Spleen (tissue), 11 donors: ENCODE data around the gene KXD1. TPM values are rescaled to one million over a fixed set of nuclear protein-coding genes. Genes with fewer than 3 reads are reported as not detected.
A peak's percentile ranks its signal among the peaks of the same experiment; 100 is the strongest.
"Not testable (repeated sequence)": the region's sequence is repeated elsewhere in the genome, so short reads cannot be mapped to it uniquely, and the experiment has no call there.

Experiments
- DNase-seq: peaks from one replicate; pipeline ENCODE4 v3.0.0-alpha.2; 2020
- H3K27ac ChIP-seq, 8 donors: fragments of 200-600 bp; sonication (generic) in 7 of 8; 1 replicate in 4 of 8; 2 replicates in 4 of 8; pipeline versions ENCODE4 v1.5.0 to v1.8.0; 2016 to 2021; ENCODE audit warnings: inconsistent platforms in 4 of 8, mild to moderate bottlenecking in 4 of 8, moderate library complexity in 1 of 8
- H3K27me3 ChIP-seq, 7 donors: fragments of 200-600 bp; sonication (generic) in 6 of 7; replicated peaks in 1 of 7; 1 replicate in 4 of 7; 2 replicates in 3 of 7; pipeline versions ENCODE4 v1.5.0 to v1.8.0; 2016 to 2021; ENCODE audit warnings: inconsistent platforms in 3 of 7, mild to moderate bottlenecking in 1 of 7
- H3K36me3 ChIP-seq, 6 donors: fragments of 200-600 bp; sonication (generic) in 5 of 6; 1 replicate in 4 of 6; 2 replicates in 2 of 6; pipeline versions ENCODE4 v1.5.0 to v1.8.0; 2016 to 2021; ENCODE audit warnings: inconsistent platforms in 2 of 6
- H3K4me1 ChIP-seq, 6 donors: fragments of 200-600 bp; sonication (generic) in 5 of 6; 1 replicate in 3 of 6; 2 replicates in 3 of 6; pipeline versions ENCODE4 v1.5.0 to v1.8.0; 2016 to 2021; ENCODE audit warnings: inconsistent platforms in 3 of 6
- H3K4me3 ChIP-seq, 8 donors: fragments of 200-600 bp; sonication (generic) in 7 of 8; 1 replicate in 4 of 8; 2 replicates in 4 of 8; pipeline versions ENCODE4 v1.5.0 to v1.8.0; 2016 to 2021; ENCODE audit warnings: inconsistent platforms in 4 of 8, mild to moderate bottlenecking in 4 of 8, moderate library complexity in 2 of 8
- H3K9me3 ChIP-seq, 8 donors: fragments of 200-600 bp; sonication (generic) in 7 of 8; 1 replicate in 4 of 8; 2 replicates in 4 of 8; pipeline versions ENCODE4 v1.5.0 to v1.8.0; 2016 to 2021; ENCODE audit warnings: inconsistent platforms in 4 of 8
- POLR2A ChIP-seq, 3 donors: fragments of 450-650 bp; IDR thresholded peaks; one replicate each; pipeline ENCODE4 v1.5.1; 2017; ENCODE audit warnings: antibody characterized with exemption in 3 of 3, mild to moderate bottlenecking in 1 of 3
- POLR2AphosphoS5 ChIP-seq, 3 donors: sonication (generic); formaldehyde crosslinking; IDR thresholded peaks; one replicate each; pipeline ENCODE4 v1.5.1; 2017; ENCODE audit warnings: antibody characterized with exemption in 3 of 3
- WGBS, 5 donors: extraction: QIAGEN DNeasy Blood & Tissue Kit in 3 of 5; methylation state at CpG; one replicate each; pipeline versions ENCODE4 v1.1.5 to v1.1.7; 2013 to 2018; 5-methylcytosine and 5-hydroxymethylcytosine counted together
- intact Hi-C: fragments of 100-400 bp; cut with DNase I; formaldehyde crosslinking; loops from one replicate; pipeline ENCODE4 v1.15.0; 2023; ENCODE audit warnings: low total_unique reads
- polyA plus RNA-seq, 3 donors: library from polyadenylated mRNA; stranded (reverse); fragments of 200-250 nt; gene quantifications; one replicate each; pipeline ENCODE4 v1.2.1, GENCODE V29; 2013
- total RNA-seq, 7 donors: library from RNA; depleted of rRNA in 3 of 7; stranded (reverse); fragments of >200 nt in 3 of 7; fragmentation: NEBNext Ultra II Directional in 4 of 7; extraction: Animal tissue kit (Norgen Biotek cat#: 25700) in 4 of 7; gene quantifications; one replicate each; pipeline versions ENCODE4 v1.1.0 to v1.2.1, GENCODE V29; 2016 to 2021
- TF ChIP-seq, protein P1 (sequence below), 11 experiments: fragments of 200-600 bp in 7 of 11; fragments of 450-650 bp in 4 of 11; sonication (generic) in 4 of 11; IDR thresholded peaks in 8 of 11; conservative IDR thresholded peaks in 3 of 11; 1 replicate in 7 of 11; 2 replicates in 4 of 11; pipeline versions ENCODE4 v1.4.0 to v1.8.0; 2016 to 2021; ENCODE audit warnings: antibody characterized with exemption in 11 of 11, inconsistent platforms in 4 of 11, mild to moderate bottlenecking in 1 of 11
- donor health status: healthy with polysubstance abuse.
- donor health status: DM: no; HTN: no; CAD: no; lungs with moderate emphysema.
- donor health status: DM: no; HTN: no; CAD: no.
- donor health status: Bipolar disorder and iron deficiency.
- donor health status: healthy.
- donor health status: DM: no; HTN: no; CAD: no.
- donor health status: DM: yes; HTN: yes; CAD: no.

Gene KXD1
- total and polyA plus RNA-seq, 10 donors, result 63.9 to 90.9 (median 74.8) TPM

DNA sequence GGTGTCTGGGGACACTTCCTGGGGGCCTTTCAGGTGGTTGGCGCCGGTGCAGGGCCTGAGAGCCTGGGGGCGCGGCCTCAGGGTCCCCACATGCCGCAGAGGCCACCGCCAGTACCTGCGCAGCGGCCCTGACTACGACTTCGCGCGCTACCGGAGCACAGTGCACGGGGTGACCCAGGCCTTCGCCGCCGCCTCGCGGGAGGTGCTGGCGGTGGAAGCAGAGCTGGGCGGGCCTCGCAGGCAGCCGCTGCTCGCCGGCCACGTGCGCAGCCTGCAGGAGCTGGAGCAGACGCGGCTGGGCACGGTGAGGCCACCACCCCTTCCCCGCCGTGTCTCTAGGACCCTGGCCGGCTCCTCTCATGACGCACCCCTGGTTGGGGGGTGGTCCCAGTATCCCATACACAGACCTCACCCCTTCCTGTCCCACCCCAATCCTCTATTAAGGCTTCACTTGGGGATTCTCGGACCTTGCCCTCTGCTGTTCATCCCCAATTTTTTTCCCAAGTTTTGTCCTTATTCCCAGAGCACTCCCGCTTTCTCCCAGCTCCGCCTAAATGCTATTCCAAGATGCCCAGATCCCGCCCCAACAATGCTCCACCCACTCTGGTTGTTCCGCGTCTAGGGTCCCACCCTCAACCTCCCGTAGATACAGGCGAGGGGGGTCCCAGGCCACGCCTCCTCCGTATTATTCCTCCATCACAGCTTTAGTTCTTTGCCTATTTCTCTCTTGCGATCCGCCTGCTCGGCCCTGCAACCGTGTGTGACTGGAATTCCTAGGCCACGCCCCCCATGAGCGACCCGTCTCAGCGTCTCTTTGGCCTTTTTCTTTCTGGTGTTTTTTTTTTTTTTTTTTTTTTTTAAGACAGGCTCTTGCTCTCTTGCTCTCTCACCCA is 32.0 kb downstream of the KXD1 start:
- WGBS, 5 donors, result 14 to 29% (median 18%) methylated on average over 39 to 52 of the region's 52 CpGs
- peaks cover 0 to 23% (median 13%) of the 10 kb centered on the region in 6 donors for H3K36me3 ChIP-seq
- H3K27ac ChIP-seq, result peak overlapping the region; percentile 89 to 96 (median 92)
- H3K4me3 ChIP-seq, result peak overlapping the region; percentile 77 to 98 (median 94)
- H3K27me3 ChIP-seq, result peaks cover 0 to 7% (median 0%) of the 10 kb centered on the region in 7 donors
- H3K4me1 ChIP-seq, result peaks cover 19 to 67% (median 46%) of the 10 kb centered on the region in 6 donors
- no peaks in the 10 kb centered on the region for H3K9me3 ChIP-seq
- intact Hi-C loops, result loop anchor here (5.0 kb wide), 1 partner anchor 258 kb away; no protein-coding TSS in a partner anchor
- TF ChIP-seq, protein P1, sequence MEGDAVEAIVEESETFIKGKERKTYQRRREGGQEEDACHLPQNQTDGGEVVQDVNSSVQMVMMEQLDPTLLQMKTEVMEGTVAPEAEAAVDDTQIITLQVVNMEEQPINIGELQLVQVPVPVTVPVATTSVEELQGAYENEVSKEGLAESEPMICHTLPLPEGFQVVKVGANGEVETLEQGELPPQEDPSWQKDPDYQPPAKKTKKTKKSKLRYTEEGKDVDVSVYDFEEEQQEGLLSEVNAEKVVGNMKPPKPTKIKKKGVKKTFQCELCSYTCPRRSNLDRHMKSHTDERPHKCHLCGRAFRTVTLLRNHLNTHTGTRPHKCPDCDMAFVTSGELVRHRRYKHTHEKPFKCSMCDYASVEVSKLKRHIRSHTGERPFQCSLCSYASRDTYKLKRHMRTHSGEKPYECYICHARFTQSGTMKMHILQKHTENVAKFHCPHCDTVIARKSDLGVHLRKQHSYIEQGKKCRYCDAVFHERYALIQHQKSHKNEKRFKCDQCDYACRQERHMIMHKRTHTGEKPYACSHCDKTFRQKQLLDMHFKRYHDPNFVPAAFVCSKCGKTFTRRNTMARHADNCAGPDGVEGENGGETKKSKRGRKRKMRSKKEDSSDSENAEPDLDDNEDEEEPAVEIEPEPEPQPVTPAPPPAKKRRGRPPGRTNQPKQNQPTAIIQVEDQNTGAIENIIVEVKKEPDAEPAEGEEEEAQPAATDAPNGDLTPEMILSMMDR (IDR thresholded peaks at IDR 0.05 in 8 of 11, conservative IDR thresholded peaks at IDR 0.05 in 3 of 11), result peak in 5 of 11 experiments; percentile 16 to 51 (median 23)
- no peak for TF ChIP-seq POLR2A (IDR thresholded peaks at IDR 0.05)
- DNase-seq, result peak; percentile 93

DNA sequence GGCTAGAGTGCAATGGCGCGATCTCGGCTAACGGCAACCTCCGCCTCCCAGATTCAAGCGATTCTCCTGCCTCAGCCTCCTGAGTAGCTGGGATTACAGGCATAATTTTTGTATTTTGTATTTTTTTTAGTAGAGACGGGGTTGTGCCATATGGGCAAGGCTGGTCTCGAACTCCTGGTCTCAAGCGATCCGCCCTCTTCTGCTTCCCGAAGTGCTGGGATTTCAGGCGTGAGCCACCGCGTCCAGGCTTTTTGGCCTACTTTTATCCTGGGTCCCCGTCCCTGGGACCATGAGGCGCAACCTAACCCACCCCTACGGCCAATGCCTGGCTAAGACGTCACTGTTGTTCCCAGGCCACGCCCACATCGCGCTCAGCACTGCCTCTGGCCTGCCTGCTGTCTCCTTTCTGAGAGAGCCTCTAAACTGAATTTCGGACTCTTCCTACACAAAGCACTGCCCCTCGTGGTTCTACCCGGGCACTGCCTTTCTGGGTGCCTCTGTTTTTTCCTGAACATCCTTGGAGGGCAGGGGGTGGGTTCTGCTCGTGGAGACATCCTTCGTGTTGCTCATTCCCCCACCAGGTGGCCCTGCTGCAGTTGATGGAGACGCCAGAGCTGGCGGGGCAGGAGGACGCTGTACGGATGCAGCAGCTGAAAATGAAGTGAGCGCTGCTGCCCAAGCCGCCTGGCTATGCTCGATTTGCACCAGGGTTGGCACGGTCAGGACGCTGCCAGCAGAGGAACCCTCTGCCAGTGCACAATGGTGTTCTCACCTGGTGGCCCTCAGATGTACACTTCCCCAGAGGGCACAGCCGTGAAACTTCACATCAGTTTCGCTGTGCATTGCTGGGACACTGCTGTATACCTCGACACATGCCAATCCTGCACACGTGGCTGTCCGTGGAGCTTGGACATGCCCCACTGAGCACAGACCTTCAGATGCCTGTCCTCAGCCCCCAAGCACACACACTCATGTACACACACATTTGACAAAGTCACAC is 32.9 kb downstream of the KXD1 start:
- H3K27me3 ChIP-seq, result peaks cover 0 to 17% (median 0%) of the 10 kb centered on the region in 7 donors
- DNase-seq, result no peak
- H3K4me3 ChIP-seq, result peak overlapping the region in 4 of 8 donors; percentile 77 to 94 (median 89)
- intact Hi-C loops, result loop anchor here (5.0 kb wide), 1 partner anchor 257 kb away; no protein-coding TSS in a partner anchor
- H3K4me1 ChIP-seq, result peaks cover 28 to 71% (median 54%) of the 10 kb centered on the region in 6 donors
- TF ChIP-seq POLR2A (IDR thresholded peaks at IDR 0.05), result no peak
- TF ChIP-seq, protein P1 (IDR thresholded peaks at IDR 0.05 in 8 of 11, conservative IDR thresholded peaks at IDR 0.05 in 3 of 11), result peak in 3 of 11 experiments; percentile 19 to 41 (median 24)
- 74 to 85% (median 78%) methylated on average over 38 to 40 of the region's 40 CpGs for WGBS, 5 donors
- H3K9me3 ChIP-seq, result no peaks in the 10 kb centered on the region
- H3K27ac ChIP-seq, result peak overlapping the region in 6 of 8 donors; percentile 89 to 96 (median 92)
- H3K36me3 ChIP-seq, result peaks cover 0 to 23% (median 13%) of the 10 kb centered on the region in 6 donors

DNA sequence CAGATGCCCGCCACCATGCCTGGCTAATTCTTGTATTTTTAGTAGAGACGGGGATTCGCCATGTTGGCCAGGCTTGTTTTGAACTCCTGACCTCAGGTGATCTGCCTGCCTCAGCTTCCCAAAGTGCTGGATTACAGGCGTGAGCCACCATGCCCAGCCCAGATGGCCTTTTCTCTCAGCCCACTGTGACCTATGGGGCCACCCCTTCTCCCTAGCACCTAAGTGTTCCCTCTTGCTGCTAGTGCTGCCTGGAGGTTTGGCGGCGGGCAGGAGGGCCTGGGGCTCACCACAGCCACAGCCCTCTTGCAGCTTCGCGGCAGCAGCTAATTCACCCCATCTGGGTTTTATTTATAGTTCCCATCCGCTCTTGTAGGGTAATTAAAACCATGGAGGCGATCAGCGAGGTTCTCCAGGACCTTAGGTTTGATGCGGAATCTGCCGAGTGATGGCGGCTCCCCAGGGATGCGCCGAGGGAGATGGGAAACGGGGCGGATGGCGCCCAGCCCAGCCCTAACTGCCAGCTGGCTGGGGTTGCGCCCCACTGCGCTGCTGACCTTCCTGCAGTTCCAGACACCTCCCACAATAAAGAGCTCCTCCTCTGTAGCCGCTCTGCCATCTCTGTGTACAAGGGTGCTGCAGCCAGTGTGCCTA is 34.2 kb downstream of the KXD1 start:
- intact Hi-C loops, result loop anchor here (5.0 kb wide), 1 partner anchor 255 kb away; no protein-coding TSS in a partner anchor
- DNase-seq, result no peak
- H3K4me3 ChIP-seq, result no peak overlapping the region
- 94 to 97% (median 96%) methylated on average over 17 to 22 of the region's 22 CpGs for WGBS, 5 donors
- H3K4me1 ChIP-seq, result peaks cover 29 to 67% (median 52%) of the 10 kb centered on the region in 6 donors
- no peaks in the 10 kb centered on the region for H3K9me3 ChIP-seq
- peaks cover 0 to 30% (median 0%) of the 10 kb centered on the region in 7 donors for H3K27me3 ChIP-seq
- TF ChIP-seq, protein P1 (IDR thresholded peaks at IDR 0.05 in 8 of 11, conservative IDR thresholded peaks at IDR 0.05 in 3 of 11), result no peak
- TF ChIP-seq POLR2AphosphoS5 (IDR thresholded peaks at IDR 0.05), result peak in 1 of 3 donors; percentile 31
- peaks cover 0 to 23% (median 13%) of the 10 kb centered on the region in 6 donors for H3K36me3 ChIP-seq
- H3K27ac ChIP-seq, result no peak overlapping the region

DNA sequence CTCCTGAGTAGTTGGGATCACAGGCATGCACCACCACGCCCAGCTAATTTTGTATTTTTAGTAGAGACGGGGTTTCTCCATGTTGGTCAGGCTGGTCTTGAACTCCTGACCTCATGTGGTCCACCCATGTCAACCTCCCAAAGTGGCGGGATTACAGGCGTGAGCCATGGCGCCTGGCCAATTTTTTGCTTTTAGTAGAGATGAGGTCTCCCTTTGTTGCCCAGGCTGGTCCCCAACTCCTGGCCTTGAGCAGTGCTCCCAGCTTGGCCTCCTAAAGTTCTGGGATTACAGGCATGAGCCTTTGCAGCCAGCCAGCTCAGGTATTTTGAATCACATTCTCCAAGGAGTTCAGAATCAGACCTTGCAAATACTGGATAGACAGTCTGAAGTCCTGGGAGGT is 35.1 kb downstream of the KXD1 start:
- WGBS, 5 donors, result 65 to 87% (median 84%) methylated on average over 5 of the region's 5 CpGs
- H3K9me3 ChIP-seq, H3K4me3 ChIP-seq, DNase-seq, H3K27ac ChIP-seq: not testable (repeated sequence)
- intact Hi-C loops, result loop anchor here (5.0 kb wide), 1 partner anchor 255 kb away; no protein-coding TSS in a partner anchor
- H3K4me1 ChIP-seq, result peaks cover 29 to 69% (median 52%) of the 10 kb centered on the region in 6 donors
- H3K36me3 ChIP-seq, result peaks cover 0 to 23% (median 13%) of the 10 kb centered on the region in 6 donors
- H3K27me3 ChIP-seq, result peaks cover 0 to 36% (median 0%) of the 10 kb centered on the region in 7 donors
